ENCODE results near the gene KIAA0513. TPM values are rescaled to one million over a fixed set of nuclear protein-coding genes. Genes with fewer than 3 reads are reported as not detected.

Gene KIAA0513
- total RNA-seq, 1 donor from 2014 or later: 56.1 TPM

GRCh38 chr16:85037050-85037410 lies 9.4 kb downstream of the KIAA0513 start:
- DNase-seq: no peak
- Mint-ChIP-seq H3K36me3 (ENCODE audit: unreplicated experiment) (no peaks in the 10 kb centered on the region), H3K4me3 (ENCODE audit: unreplicated experiment) (peak overlapping the region; percentile 31), H3K9me3 (ENCODE audit: unreplicated experiment) (peaks cover 11% of the 10 kb centered on the region), H3K4me1 (ENCODE audit: low read depth, unreplicated experiment) (peaks cover 45% of the 10 kb centered on the region), H3K27me3 (ENCODE audit: unreplicated experiment) (peaks cover 4% of the 10 kb centered on the region), H3K27ac (ENCODE audit: unreplicated experiment) (peak overlapping the region; percentile 71)
- TF ChIP-seq CTCF (IDR thresholded peaks at IDR 0.05; ENCODE audit: partially characterized antibody, unreplicated experiment): no peak

GRCh38 chr16:85037721-85038120 lies 10.1 kb downstream of the KIAA0513 start:
- Mint-ChIP-seq H3K36me3 (ENCODE audit: unreplicated experiment) (no peaks in the 10 kb centered on the region), H3K4me1 (ENCODE audit: low read depth, unreplicated experiment) (peaks cover 50% of the 10 kb centered on the region), H3K9me3 (ENCODE audit: unreplicated experiment) (peaks cover 11% of the 10 kb centered on the region), H3K27ac (ENCODE audit: unreplicated experiment) (no peak overlapping the region), H3K4me3 (ENCODE audit: unreplicated experiment) (no peak overlapping the region), H3K27me3 (ENCODE audit: unreplicated experiment) (peaks cover 4% of the 10 kb centered on the region)
- TF ChIP-seq CTCF (IDR thresholded peaks at IDR 0.05; ENCODE audit: partially characterized antibody, unreplicated experiment): no peak
- DNase-seq: no peak

GRCh38 chr16:85040685-85041084 lies 13.1 kb downstream of the KIAA0513 start:
- Mint-ChIP-seq H3K9me3 (ENCODE audit: unreplicated experiment) (peaks cover 6% of the 10 kb centered on the region), H3K4me3 (ENCODE audit: unreplicated experiment) (peak overlapping the region; percentile 68), H3K27me3 (ENCODE audit: unreplicated experiment) (no peaks in the 10 kb centered on the region), H3K4me1 (ENCODE audit: low read depth, unreplicated experiment) (peaks cover 39% of the 10 kb centered on the region), H3K36me3 (ENCODE audit: unreplicated experiment) (no peaks in the 10 kb centered on the region), H3K27ac (ENCODE audit: unreplicated experiment) (peak overlapping the region; percentile 86)
- TF ChIP-seq CTCF (IDR thresholded peaks at IDR 0.05; ENCODE audit: partially characterized antibody, unreplicated experiment): no peak
- no peak for DNase-seq

- H3K9me3 Mint-ChIP-seq (ENCODE audit: unreplicated experiment): peaks cover 8% of the 10 kb centered on the region
- DNase-seq: peak; percentile 57
- H3K36me3 Mint-ChIP-seq (ENCODE audit: unreplicated experiment): no peaks in the 10 kb centered on the region
- peaks cover 36% of the 10 kb centered on the region for H3K4me1 Mint-ChIP-seq (ENCODE audit: low read depth, unreplicated experiment)
- H3K27ac Mint-ChIP-seq (ENCODE audit: unreplicated experiment): peak overlapping the region; percentile 86
- no peaks in the 10 kb centered on the region for H3K27me3 Mint-ChIP-seq (ENCODE audit: unreplicated experiment)
- no peak for TF ChIP-seq CTCF (IDR thresholded peaks at IDR 0.05; ENCODE audit: partially characterized antibody, unreplicated experiment)
- peak overlapping the region; percentile 64 for H3K4me3 Mint-ChIP-seq (ENCODE audit: unreplicated experiment)
Measured at GRCh38 chr16:85041219-85042166, 13.9 kb downstream of the KIAA0513 start.

- Mint-ChIP-seq H3K4me1 (ENCODE audit: low read depth, unreplicated experiment) (peaks cover 30% of the 10 kb centered on the region), H3K9me3 (ENCODE audit: unreplicated experiment) (peaks cover 8% of the 10 kb centered on the region), H3K27ac (ENCODE audit: unreplicated experiment) (peak overlapping the region; percentile 86), H3K4me3 (ENCODE audit: unreplicated experiment) (no peak overlapping the region), H3K27me3 (ENCODE audit: unreplicated experiment) (no peaks in the 10 kb centered on the region), H3K36me3 (ENCODE audit: unreplicated experiment) (no peaks in the 10 kb centered on the region)
- TF ChIP-seq CTCF (IDR thresholded peaks at IDR 0.05; ENCODE audit: partially characterized antibody, unreplicated experiment): no peak
- no peak for DNase-seq
Measured at GRCh38 chr16:85042167-85042526, 14.6 kb downstream of the KIAA0513 start.
